Mesothelial cell of epicardium (in vitro differentiated cells): Measurements from ENCODE around the gene CORO1A. TPM values are rescaled to one million over a fixed set of nuclear protein-coding genes. Genes with fewer than 3 reads are reported as not detected.
"Not testable (repeated sequence)": the region's sequence is repeated elsewhere in the genome, so short reads cannot be mapped to it uniquely, and the experiment has no call there.

Experiments
- DNase-seq, 2 experiments: peaks; one replicate each; pipeline ENCODE4 v3.0.0; 2021; ENCODE audit warnings: low spot score in 2 of 2; ENCODE audit not compliant: unreplicated experiment in 2 of 2
- H3K27ac Mint-ChIP-seq: 2 replicates; pipeline ENCODE4 v1.8.0; 2021; ENCODE audit warnings: mixed read lengths
- H3K27me3 Mint-ChIP-seq: 2 replicates; pipeline ENCODE4 v1.8.0; 2021; ENCODE audit warnings: low read depth, mixed read lengths
- H3K36me3 Mint-ChIP-seq: 2 replicates; pipeline ENCODE4 v1.8.0; 2021; ENCODE audit warnings: mixed read lengths
- H3K4me1 Mint-ChIP-seq: 2 replicates; pipeline ENCODE4 v1.8.0; 2021; ENCODE audit warnings: mixed read lengths
- H3K4me3 Mint-ChIP-seq: 2 replicates; pipeline ENCODE4 v1.8.0; 2021; ENCODE audit warnings: mild to moderate bottlenecking, moderate library complexity, mixed read lengths
- H3K9me3 Mint-ChIP-seq: 2 replicates; pipeline ENCODE4 v1.8.0; 2021; ENCODE audit warnings: mixed read lengths
- CTCF ChIP-seq: fragments of 200-600 bp; sonication (generic); IDR thresholded peaks from one replicate; pipeline ENCODE4 v1.5.0; 2021; ENCODE audit warnings: antibody characterized with exemption; ENCODE audit not compliant: unreplicated experiment
- total RNA-seq: library from RNA; stranded (reverse); gene quantifications from 3 replicates; pipeline ENCODE4 v1.2.1, GENCODE V29; 2021

Gene CORO1A
- total RNA-seq, 1 donor from 2014 or later, result 7.0 TPM

DNA sequence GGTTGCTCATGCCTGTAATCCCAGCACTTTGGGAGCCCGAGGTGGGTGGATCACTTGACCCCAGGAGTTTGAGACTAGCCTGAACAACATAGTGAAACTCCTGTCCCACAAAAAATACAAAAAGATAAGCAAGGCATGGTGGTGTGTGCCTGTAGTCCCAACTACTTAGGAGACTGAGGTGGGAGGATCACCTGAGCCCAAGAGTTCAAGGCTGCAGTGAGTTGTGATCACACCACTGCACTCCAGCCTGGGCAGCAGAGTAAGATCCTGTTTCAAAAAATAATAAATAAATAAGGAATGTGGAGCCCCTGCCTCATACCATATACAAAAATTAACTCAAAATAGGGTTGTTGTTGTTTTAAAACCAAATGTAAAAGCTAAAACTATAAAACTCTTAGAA lies 26.2 kb upstream of the CORO1A start:
- Mint-ChIP-seq H3K36me3 (no peaks in the 10 kb centered on the region), H3K27me3 (no peaks in the 10 kb centered on the region), H3K4me3 (no peak overlapping the region), H3K27ac (no peak overlapping the region), H3K9me3 (peaks cover 5% of the 10 kb centered on the region), H3K4me1 (no peaks in the 10 kb centered on the region)
- no peak for DNase-seq
- TF ChIP-seq CTCF, result no peak

GRCh38 chr16:30163538-30163937 lies 19.9 kb upstream of the CORO1A start:
- Mint-ChIP-seq H3K27me3 (peaks cover 2% of the 10 kb centered on the region), H3K36me3 (peaks cover 2% of the 10 kb centered on the region), H3K27ac (no peak overlapping the region), H3K9me3 (no peaks in the 10 kb centered on the region), H3K4me1 (no peaks in the 10 kb centered on the region), H3K4me3 (no peak overlapping the region)
- no peak for DNase-seq
- TF ChIP-seq CTCF, result no peak

DNA sequence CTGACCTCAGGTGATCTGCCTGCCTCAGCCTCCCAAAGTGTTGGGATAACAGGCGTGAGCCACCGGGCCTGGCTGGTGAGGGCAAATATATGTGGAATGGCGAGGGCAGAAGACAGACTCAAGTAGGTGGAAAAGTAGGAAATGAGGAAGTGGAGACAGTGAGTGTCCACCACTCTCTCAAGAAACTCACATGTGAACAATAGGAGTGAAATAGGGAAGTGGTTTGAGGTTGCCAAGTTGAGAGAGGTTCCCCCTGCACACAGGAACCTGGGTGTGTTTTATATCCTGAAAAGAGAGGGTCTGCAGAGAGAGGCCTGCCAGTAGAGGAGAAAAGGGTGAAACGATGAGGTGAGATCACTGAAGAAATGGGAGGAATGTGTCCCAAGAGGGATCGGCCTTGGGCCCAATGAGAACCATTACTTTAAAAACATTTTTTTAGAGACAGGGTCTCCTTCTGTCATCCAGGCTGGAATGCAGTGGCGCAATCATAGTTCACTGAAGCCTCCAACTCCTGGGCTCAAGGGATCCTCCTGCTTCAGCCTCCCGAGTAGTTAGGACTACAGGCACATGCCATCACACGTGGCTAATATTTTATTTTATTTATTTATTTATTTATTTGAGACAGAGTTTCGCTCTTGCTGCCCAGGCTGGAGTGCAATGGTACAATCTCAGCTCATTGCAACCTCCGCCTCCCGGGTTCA lies 17.1 kb upstream of the CORO1A start:
- Mint-ChIP-seq H3K4me1 (no peaks in the 10 kb centered on the region), H3K27me3 (peaks cover 2% of the 10 kb centered on the region), H3K4me3 (no peak overlapping the region), H3K9me3 (no peaks in the 10 kb centered on the region), H3K36me3 (peaks cover 2% of the 10 kb centered on the region), H3K27ac (no peak overlapping the region)
- DNase-seq, result no peak
- TF ChIP-seq CTCF, result no peak

- not testable (repeated sequence) for H3K27ac Mint-ChIP-seq, H3K4me1 Mint-ChIP-seq, DNase-seq, H3K4me3 Mint-ChIP-seq, H3K36me3 Mint-ChIP-seq, H3K27me3 Mint-ChIP-seq, H3K9me3 Mint-ChIP-seq
Observed at GRCh38 chr16:30168746-30169145, 14.7 kb upstream of the CORO1A start.

- H3K9me3 Mint-ChIP-seq, DNase-seq, H3K36me3 Mint-ChIP-seq, H3K27ac Mint-ChIP-seq, H3K4me1 Mint-ChIP-seq, H3K4me3 Mint-ChIP-seq, H3K27me3 Mint-ChIP-seq: not testable (repeated sequence)
Observed at GRCh38 chr16:30169416-30169815, 14.0 kb upstream of the CORO1A start.

GRCh38 chr16:30170145-30170544 lies 13.3 kb upstream of the CORO1A start:
- not testable (repeated sequence) for H3K4me1 Mint-ChIP-seq, H3K27me3 Mint-ChIP-seq, H3K9me3 Mint-ChIP-seq, H3K27ac Mint-ChIP-seq, DNase-seq, H3K4me3 Mint-ChIP-seq, H3K36me3 Mint-ChIP-seq

DNA sequence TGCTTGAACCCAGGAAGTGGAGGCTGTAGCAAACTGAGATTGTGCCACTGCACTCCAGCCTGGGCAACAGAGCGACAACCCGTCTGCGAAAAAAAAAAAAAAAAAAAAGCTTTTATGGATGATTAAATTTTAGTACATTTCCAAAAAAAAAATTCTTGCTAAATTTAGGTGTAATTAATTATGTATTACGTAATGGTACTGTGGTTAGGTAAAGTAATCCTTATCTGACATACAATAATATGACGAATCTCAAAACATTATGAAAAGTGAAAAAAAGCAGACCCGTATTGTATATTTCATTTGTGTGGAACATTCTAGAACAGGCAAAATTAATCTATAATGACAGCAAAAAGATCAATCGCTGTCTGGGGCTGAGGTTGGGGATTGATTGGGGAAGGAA lies 10.3 kb upstream of the CORO1A start:
- Mint-ChIP-seq H3K4me3 (no peak overlapping the region), H3K27me3 (no peaks in the 10 kb centered on the region), H3K36me3 (peaks cover 2% of the 10 kb centered on the region), H3K4me1 (no peaks in the 10 kb centered on the region), H3K9me3 (no peaks in the 10 kb centered on the region), H3K27ac (no peak overlapping the region)
- no peak for TF ChIP-seq CTCF
- no peak for DNase-seq

GRCh38 chr16:30176876-30177275 lies 6.5 kb upstream of the CORO1A start:
- H3K27ac Mint-ChIP-seq, DNase-seq, H3K36me3 Mint-ChIP-seq, H3K4me1 Mint-ChIP-seq, H3K4me3 Mint-ChIP-seq, H3K27me3 Mint-ChIP-seq, H3K9me3 Mint-ChIP-seq: not testable (repeated sequence)
